Temporal lobe (tissue), 2 donors: ENCODE results near the gene INSL6. TPM values are rescaled to one million over a fixed set of nuclear protein-coding genes. Genes with fewer than 3 reads are reported as not detected.

Source experiments
- small RNA-seq: library from RNA; depleted of rRNA; stranded (forward); fragments of <200 nt; gene quantifications from one replicate; pipeline ENCODE3, GENCODE V24; 2014; ENCODE audit warnings: low replicate concordance
- total RNA-seq: library from RNA; depleted of rRNA; stranded (reverse); fragments of >200 nt; gene quantifications from one replicate; pipeline ENCODE4 v1.2.3, GENCODE V29; 2014

The INSL6 gene
- total RNA-seq, 1 donor from 2014 or later = not detected

Small RNA genes within 50 kb of the gene (small RNA-seq; reads per million reads assigned to genes)
- gene AL133547.1 = not detected

Other genes starting within 250 kb of the INSL6 start
- 31.5 TPM for gene JAK2, start 200.4 kb downstream of the INSL6 start, total RNA-seq
- gene INSL4, start 45.8 kb upstream of the INSL6 start, total RNA-seq = not detected
- gene RLN2, start 119.1 kb upstream of the INSL6 start, total RNA-seq = not detected
- gene RLN1, start 154.2 kb upstream of the INSL6 start, total RNA-seq = not detected